Skeletal muscle cell (primary cell): Measurements from ENCODE around the gene BAG2.

ENCODE experiments used
- DNase-seq: peaks from one replicate; pipeline ENCODE4 v3.0.0-alpha.2; 2010; ENCODE audit warnings: low read depth
- H3K4me3 ChIP-seq: 2 replicates; pipeline ENCODE4 v1.5.1; 2011; ENCODE audit warnings: low read depth, mild to moderate bottlenecking, control low read depth, low read length, moderate library complexity

Gene BAG2

DNA sequence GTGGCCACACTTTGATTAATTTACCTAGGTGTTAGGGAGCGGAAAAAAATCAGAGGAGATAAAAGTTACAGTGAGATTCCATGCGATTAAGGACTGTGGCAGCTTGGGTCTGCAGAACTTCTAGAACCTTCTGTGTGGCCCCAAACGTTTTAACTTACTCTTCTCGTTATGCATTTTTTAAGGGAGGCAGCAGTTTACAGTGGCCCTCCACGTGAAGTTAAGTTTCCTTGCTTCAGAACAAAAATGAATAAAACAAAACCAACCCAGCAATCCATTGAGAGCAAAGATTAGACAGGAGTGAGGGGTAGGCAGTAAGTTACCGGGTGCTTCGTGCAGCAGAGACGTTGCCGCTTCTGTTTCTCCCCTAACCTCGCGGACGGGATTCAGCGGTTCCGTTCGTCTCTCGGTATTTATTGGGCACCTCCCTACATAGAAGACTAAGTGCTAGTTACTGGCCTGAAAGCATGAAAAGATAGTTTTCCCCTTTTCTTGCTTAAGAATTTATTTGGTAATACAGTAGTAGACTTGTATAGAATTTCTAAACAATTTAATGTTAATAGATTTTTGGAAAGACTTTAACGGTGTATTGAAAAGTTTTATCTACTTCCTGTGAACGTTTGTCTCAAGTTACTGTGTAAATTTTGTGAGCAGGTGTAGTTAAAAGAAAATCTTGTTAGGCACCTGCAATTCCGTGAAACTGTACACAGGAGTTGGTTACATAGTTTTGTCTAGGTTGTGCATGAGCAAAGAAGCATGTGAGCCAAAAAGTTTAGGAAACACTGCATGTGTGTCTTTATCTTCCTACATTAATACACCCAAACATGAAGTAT lies 1.1 kb downstream of the BAG2 start:
- H3K4me3 ChIP-seq = peak overlapping the region; percentile 79
- no peak for DNase-seq

DNA sequence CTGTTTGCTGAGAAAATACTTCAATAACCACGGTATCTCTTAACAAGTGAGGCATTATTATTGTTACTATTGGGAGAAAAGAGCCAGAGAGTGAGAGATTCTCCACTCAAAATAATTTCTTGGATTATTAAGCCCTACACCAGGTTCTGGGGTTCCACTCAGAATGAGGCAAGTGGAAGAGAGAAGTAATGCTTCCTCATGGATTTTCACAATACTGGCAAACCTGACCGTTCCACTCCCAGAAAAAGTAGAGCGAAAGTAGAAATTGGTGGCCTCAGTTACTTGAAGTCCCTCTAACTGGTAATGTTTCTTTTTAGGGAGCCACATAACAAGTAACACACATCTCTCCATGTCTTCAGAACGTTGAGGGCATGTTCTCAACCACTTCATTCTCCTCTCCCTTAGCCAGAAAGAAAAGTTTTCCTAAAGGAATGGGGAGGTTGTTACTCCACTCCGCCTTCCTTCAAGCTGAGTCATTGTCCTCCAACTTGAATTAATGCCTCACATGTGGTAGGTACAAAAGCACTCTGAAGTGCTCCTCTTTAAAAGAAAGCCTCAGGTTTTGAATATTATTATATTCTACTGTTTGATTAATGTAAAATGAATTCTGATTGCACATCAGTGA lies 1.9 kb downstream of the BAG2 start:
- H3K4me3 ChIP-seq = peak overlapping the region; percentile 79
- no peak for DNase-seq

DNA sequence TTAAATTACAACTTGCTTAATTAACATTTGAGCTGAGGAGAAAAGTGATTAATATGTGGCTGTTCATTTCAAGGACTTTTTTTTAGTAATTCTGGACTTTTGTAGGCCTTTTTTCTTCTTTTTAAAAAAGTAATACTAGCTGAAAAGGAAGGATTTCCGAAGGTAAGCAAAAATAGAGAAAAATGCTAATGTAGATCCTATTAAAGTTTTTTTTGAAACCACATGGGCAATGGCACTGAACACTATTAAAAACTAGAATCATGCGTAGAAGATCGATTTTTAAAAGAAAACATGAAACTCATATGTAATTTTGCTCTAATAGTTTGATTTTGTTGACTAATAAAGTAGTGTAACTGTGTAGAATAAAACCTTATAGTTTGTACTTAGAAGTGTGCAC lies 2.4 kb downstream of the BAG2 start:
- peak overlapping the region; percentile 79 for H3K4me3 ChIP-seq
- no peak for DNase-seq

DNA sequence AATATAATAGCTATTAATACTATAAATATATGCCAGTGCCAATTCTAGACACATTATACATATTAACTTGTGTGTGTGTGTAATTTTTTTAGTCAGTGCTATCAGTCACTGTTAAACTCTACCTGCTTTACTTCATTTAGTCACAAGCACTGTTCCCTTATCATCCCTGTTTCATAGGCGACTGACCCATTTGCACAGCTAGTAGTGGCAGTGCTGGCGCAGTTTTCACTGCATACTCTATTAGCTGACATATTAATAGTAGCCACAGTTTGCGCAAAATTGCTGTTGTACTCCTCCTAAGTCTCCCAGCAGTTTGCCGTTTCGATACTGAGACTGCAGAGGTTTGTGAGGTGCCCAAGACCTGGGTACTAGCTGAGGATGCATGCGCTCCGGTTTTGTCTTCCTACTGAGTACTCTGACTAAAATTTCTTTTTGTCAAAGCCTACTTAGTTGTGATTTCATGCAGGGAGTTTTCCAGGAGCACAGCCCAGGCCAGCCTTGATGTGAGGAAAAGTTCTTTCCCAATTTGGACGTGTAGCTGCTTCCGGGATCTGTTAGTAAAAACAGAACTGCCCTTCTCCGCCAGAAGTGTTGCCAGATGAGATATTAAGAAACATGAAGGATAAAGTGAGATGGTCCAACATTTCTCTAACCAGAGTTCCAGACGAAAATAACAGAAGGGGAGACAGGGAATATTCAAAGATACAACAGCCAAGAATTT lies 5.6 kb downstream of the BAG2 start:
- no peak overlapping the region for H3K4me3 ChIP-seq
- no peak for DNase-seq

DNA sequence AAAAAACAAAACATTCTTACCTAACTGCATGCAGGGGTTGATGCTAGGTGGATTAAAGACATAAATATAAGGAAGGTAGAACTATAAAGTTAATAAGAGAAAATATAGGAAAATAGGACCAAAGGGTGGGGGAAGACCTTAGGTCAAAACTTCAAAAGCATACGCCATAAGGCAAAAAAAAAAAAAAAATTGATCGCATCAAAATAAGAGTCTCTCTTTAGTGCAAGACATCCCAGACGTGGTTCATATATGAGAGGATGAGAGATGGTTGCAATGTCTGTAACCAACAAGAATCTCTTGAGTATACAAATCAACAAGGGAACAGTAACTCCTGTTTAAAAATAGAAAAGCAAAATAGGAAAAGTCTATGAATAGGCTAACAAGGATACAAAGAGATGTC lies 8.5 kb downstream of the BAG2 start:
- H3K4me3 ChIP-seq = no peak overlapping the region
- no peak for DNase-seq

DNA sequence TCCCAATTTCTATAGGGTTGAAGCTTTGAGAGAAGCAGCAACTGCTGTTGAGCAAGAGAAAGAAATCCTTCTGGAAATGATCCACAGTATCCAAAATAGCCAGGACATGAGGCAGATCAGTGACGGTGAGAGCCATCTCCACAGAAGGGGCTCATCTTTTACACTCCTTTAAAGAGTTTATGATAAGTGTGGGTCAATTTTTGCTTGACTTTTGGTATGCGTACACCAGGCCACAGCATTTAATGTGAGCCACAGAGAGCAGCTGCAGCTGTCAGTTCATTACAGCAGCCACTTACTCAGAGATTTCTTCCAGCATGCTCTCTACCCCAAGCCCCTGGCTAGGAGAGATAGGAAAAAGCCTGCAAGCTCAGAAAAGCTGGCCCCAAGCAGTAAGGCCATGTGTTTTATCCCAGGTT lies 9.9 kb downstream of the BAG2 start:
- H3K4me3 ChIP-seq = no peak overlapping the region
- DNase-seq = no peak

DNA sequence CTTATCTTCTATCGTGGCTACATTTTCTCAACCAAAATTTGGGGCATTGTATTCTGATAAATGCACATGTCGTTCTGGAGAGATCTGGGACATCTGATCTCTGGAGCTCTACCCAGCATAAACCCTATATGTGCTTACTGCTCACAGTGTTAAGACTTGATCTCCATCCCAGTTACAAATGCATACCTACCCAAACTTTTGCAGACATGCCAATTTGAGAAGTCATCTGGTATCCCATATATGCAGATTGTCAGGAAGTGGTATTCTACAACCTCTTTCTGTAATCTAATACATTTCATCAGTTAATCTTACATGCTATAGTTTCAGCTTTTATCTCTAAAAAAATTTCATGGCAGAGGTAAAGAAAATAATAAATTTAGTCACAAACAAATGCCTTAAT lies 11.2 kb downstream of the BAG2 start:
- no peak for DNase-seq
- H3K4me3 ChIP-seq = no peak overlapping the region

DNA sequence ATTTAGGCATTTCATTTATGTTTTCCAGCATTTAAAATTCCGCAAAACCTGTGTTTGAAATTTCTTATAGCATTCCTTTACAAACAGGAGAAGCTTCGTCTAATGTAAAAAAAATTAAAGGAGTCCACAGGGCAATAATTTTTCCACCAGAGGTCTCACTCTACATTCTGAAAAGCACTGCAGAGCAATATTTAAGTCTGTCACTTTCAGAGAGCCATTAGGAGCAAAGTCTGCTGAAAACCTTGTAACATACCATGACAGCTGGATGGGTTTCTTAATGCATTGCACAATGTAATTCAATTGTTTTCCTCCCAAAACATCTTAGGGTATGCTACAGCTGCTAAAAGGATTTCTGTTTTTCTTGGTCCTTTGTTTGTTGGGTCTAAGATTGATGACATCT lies 18.0 kb downstream of the BAG2 start:
- H3K4me3 ChIP-seq = no peak overlapping the region
- no peak for DNase-seq

DNA sequence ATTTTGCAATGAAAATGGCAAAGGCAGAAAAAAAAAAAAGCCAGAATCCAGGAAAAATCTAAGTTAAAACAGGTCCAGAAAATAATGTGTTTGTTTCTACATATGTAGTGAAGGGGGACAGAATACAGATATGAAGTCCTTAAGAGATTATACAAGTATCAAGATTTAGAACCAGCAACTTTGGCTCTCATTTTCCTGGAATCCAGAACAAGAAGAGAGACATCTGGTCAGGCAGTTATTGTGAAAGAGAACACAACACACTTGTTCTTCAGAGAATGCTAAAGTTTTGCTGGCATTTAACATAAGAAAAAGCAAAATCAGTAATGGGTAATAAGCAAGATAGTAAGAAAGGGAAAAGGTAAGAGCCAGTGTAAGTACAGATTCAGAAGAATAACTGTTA lies 21.1 kb downstream of the BAG2 start:
- no peak for DNase-seq
- no peak overlapping the region for H3K4me3 ChIP-seq

DNA sequence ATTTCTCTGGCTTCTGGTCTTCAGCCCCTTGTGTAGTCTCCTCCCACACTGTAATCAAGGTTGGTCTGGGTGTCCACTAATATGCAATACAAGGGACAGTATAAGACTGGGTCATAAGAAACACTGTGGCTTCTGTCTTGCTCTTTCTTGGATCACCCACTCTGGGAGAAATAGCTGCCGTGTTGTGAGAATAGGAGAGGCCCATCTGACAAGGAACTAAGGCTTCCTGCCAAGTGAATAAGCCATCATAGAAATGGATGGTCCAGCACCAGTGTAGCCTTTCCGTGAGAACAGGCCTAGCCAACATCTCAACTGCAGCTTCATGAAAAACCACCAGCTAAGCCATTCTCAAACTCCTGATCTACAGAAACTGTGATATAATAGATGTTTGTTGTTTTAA lies 23.3 kb downstream of the BAG2 start:
- no peak for DNase-seq
- no peak overlapping the region for H3K4me3 ChIP-seq

DNA sequence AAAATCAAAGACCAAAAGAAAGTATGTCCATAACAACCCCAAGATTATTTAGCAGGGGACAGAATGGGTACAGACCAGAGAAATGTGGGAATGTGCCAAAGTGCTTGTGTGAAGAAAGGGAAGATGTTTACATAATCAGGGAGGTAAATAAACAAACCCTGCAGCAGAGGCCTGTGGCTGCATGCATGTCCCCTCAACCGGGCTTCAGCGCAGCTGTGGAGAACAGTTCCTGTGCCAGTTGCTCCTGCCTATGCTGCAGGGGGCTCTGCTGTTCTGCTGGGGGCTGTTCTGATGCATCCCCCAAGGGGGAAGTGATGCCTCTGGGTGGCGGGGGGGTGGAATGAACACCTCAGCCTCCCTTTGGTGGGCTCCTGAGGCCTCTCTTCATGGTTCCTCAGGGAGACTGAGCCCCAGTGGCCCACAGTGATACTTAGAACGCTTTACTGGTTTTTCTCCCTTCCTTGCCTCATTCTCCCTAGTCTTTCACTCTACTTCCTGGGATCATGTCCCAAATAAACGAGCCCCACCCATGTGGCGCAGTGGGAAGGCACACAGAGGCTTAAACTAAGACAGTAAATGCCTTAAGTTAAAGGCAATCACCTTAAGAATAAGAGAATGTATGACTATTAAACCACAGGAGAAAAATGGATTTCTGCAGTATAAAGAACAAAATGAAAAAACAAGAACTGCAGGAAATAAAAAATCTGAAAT lies 27.0 kb downstream of the BAG2 start:
- DNase-seq = no peak

DNA sequence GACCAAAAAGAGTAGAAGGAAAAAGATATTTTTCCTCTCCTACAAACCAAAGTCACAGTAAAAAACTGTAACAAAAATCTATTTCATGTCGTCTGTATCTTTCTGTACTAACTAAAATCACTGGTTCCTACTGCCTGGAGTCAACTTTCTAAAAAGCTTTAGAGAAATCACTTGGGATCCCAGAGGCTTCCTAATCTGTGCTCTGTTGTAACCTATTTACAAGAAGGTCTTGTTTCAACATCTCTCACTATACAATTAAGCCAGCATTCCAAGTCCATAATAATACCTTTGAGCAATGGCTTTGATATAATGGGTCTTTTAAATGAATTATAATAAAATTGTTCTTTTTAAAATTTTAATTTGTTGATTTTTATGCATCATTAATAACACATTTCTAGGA lies 29.6 kb downstream of the BAG2 start:
- H3K4me3 ChIP-seq = no peak overlapping the region
- DNase-seq = no peak

More for the DNA sequence above, 27.0 kb downstream of the BAG2 start:
- no peak overlapping the region for H3K4me3 ChIP-seq

DNA sequence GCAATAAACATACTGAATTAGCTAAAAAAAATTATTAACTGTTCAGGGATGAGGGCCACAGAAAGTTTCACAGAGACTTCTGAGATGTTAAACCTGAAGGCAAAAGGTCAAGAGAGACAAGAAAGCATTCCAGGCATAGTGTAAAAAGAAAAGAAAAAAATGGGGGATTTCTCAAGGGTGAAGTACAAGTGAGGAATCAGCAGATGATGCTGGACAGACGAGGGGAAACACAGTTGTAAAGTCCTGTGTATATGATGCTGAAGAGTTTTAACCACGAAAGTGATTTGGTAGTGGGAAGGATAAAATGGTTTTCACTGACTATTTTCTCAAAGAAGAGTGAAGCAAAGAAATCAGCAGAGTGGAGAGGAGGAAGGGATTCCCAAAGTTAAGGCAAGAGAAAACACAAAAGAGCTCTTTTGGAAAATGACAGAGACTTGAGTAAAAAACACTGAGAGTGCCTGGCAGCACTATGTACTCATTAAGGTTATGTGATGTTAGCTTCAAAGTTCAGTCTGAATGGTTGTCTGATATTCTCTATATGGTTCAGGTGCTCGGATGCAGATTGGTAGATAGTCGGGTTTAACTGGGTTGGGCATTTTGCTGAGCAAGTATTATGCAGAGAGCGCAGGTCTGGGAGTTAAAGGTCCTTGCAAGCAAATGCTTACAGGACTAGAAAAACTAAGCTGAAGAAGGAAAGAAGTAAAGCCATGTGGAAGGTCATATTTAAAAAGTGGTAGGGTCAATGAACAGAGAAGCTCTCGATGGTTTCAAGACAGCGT lies 33.6 kb downstream of the BAG2 start:
- H3K4me3 ChIP-seq = no peak overlapping the region
- no peak for DNase-seq

DNA sequence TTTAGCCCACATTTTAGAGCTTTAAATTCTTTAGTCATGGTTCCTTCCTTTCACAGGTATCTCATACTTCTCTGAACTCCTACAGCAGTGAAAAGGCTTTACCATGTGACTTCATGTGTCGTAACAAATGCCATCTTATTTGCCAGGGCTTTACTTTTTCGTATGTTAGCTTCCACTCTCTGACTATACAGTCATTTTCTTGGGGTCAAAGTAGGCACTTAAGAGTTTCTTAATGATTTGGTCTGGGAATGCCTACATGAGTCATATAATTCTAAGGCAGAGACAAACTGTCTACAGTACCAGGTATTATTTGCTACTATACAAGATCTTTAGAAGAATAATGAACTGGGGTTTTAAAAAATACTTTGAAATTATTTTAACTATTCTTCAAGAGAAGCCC lies 35.0 kb downstream of the BAG2 start:
- DNase-seq = peak; percentile 36
- H3K4me3 ChIP-seq = no peak overlapping the region

DNA sequence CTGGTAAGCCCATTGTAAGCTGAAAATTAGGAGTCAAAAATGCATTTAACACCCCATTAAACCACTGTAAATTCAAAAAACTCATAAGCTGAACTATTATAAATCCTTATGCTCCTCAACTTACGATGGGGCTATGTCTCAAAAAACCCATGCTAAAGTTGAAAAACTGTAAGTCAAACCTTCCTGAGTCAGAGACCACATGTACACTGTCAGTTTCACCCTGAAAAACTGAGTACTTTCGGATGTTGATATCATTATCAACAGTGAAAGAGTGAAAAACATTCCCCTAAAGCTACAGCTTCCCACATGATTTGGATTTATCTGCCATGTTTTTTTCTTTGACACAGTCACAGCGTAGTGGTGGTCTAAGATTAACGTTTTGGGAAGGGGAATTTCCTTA lies 35.7 kb downstream of the BAG2 start:
- no peak overlapping the region for H3K4me3 ChIP-seq
- DNase-seq = no peak

DNA sequence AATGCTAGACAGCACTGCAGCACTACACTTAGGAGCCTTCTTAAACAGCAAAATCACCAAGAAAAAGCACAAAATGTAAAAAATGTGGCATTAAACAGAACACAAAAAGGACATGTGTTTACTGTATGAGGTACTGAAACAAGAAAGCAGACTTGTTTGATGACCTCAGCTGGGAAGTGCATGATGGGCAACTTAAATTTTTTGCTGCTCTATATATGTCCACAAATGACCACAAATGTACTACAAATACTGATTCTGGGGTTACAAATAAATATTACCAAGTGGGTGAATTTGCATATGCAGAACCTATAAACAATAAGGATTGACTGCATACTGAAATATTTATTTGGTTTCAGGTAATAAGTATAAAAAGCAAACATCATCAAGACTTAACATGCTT lies 36.9 kb downstream of the BAG2 start:
- no peak overlapping the region for H3K4me3 ChIP-seq
- no peak for DNase-seq

DNA sequence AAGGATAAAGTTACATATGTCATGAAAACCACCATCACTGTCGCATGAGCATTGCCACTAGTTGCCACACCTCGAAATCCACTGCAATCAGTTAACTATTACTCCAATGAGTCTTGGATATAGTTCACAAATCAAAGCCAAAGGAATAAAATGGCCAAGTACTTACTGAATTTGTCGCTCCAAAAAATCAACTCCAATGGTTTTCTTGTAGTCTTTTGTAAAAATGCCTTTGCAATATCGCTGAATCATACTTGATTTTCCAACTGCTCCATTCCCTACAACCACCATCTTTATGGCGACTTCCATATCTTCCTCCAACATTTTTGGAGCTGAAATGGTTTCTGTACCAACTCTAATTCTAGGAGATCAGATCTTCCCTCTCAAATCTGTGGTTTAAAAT lies 37.9 kb downstream of the BAG2 start:
- no peak for DNase-seq
- no peak overlapping the region for H3K4me3 ChIP-seq

DNA sequence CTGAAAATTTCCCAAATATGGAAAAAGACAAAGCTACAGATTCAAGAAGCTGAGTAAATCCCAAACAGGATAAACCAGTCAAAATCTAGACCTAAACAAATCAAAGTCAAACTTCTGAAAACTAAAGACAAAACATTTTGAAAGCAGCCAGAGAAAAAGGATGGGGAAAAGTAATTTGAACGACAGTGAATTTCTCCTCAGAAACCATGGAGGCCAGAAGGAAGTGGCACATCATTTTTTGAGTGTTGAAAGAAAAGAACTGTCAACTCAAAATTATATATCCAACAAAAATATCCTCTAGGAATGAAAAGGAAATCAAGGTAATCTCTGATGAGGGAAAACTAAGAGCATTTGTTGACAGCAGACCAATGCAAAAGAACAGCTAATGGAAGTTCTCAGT lies 43.1 kb downstream of the BAG2 start:
- no peak overlapping the region for H3K4me3 ChIP-seq
- no peak for DNase-seq
